Measurements from ENCODE around the gene NCAM1.

NCAM1 gene

DNA sequence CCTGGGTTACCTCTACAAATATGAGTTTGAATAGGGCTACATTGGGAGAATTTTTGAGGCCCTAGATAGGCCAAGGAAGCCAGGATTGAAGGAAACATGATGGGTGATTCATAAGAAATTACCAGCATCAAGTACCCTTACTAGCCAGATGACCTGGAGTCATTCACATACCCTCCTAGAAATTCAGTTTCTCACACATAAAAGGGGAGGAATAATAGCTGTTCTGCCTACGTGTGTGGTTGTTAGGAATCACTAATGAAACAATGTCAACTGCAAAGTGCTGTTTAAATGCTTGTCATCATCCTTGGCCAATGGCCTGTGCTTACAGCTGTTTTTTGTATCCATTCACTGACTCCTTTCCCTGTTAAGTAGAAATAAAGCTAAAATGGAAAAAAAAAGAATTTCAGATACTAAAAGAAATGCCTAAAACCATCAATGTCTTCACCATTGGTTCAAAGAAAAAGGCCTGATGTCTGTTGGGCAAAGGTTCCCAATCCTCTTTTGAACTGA is 114.4 kb downstream of the NCAM1 start:
- H3K27ac ChIP-seq (replicated peaks): no peak overlapping the region
- DNase-seq (ENCODE audit: low read depth in 1 of 2, low spot score in 1 of 2): no peak
- no peak overlapping the region for H3K4me3 ChIP-seq (replicated peaks; ENCODE audit: insufficient read depth, low read length)
- TF ChIP-seq, protein P1, sequence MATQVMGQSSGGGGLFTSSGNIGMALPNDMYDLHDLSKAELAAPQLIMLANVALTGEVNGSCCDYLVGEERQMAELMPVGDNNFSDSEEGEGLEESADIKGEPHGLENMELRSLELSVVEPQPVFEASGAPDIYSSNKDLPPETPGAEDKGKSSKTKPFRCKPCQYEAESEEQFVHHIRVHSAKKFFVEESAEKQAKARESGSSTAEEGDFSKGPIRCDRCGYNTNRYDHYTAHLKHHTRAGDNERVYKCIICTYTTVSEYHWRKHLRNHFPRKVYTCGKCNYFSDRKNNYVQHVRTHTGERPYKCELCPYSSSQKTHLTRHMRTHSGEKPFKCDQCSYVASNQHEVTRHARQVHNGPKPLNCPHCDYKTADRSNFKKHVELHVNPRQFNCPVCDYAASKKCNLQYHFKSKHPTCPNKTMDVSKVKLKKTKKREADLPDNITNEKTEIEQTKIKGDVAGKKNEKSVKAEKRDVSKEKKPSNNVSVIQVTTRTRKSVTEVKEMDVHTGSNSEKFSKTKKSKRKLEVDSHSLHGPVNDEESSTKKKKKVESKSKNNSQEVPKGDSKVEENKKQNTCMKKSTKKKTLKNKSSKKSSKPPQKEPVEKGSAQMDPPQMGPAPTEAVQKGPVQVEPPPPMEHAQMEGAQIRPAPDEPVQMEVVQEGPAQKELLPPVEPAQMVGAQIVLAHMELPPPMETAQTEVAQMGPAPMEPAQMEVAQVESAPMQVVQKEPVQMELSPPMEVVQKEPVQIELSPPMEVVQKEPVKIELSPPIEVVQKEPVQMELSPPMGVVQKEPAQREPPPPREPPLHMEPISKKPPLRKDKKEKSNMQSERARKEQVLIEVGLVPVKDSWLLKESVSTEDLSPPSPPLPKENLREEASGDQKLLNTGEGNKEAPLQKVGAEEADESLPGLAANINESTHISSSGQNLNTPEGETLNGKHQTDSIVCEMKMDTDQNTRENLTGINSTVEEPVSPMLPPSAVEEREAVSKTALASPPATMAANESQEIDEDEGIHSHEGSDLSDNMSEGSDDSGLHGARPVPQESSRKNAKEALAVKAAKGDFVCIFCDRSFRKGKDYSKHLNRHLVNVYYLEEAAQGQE (IDR thresholded peaks at IDR 0.05; ENCODE audit: insufficient replicate concordance, low read depth): no peak
- TF ChIP-seq SPI1 (IDR thresholded peaks at IDR 0.05; ENCODE audit: borderline replicate concordance, low read depth) (no peak), GABPA (IDR thresholded peaks at IDR 0.05; ENCODE audit: low read depth) (no peak), POLR2AphosphoS5 (IDR thresholded peaks at IDR 0.05; ENCODE audit: low read depth) (no peak)
- TF ChIP-seq, protein P2, sequence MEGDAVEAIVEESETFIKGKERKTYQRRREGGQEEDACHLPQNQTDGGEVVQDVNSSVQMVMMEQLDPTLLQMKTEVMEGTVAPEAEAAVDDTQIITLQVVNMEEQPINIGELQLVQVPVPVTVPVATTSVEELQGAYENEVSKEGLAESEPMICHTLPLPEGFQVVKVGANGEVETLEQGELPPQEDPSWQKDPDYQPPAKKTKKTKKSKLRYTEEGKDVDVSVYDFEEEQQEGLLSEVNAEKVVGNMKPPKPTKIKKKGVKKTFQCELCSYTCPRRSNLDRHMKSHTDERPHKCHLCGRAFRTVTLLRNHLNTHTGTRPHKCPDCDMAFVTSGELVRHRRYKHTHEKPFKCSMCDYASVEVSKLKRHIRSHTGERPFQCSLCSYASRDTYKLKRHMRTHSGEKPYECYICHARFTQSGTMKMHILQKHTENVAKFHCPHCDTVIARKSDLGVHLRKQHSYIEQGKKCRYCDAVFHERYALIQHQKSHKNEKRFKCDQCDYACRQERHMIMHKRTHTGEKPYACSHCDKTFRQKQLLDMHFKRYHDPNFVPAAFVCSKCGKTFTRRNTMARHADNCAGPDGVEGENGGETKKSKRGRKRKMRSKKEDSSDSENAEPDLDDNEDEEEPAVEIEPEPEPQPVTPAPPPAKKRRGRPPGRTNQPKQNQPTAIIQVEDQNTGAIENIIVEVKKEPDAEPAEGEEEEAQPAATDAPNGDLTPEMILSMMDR (IDR thresholded peaks at IDR 0.05; ENCODE audit: insufficient read depth, low read length): no peak
- H3K27me3 ChIP-seq (ENCODE audit: insufficient read depth, poor library complexity, severe bottlenecking): peaks cover 3% of the 10 kb centered on the region

DNA sequence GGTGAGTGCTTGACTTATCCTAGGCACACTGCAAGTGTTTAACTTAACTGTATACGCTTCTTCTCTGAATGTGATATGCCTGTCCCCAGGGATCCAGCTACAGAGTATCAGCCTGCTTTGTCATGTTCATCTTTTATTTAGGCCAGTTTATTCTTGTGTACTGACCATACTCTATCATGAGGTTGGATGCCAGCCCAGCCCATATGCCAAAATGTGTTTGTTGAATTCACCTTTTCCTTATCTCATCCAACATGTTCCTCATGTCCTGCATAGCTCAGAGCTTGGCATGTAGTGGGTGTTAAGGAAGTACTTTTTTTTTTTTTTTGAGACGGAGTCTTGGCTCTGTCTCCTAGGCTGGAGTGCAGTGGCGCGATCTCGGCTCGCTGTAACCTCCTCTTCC is 116.2 kb downstream of the NCAM1 start:
- peaks cover 3% of the 10 kb centered on the region for H3K27me3 ChIP-seq (ENCODE audit: insufficient read depth, poor library complexity, severe bottlenecking)
- no peak for DNase-seq (ENCODE audit: low read depth in 1 of 2, low spot score in 1 of 2)
- no peak overlapping the region for H3K27ac ChIP-seq (replicated peaks)
- no peak overlapping the region for H3K4me3 ChIP-seq (replicated peaks; ENCODE audit: insufficient read depth, low read length)
- TF ChIP-seq SPI1 (IDR thresholded peaks at IDR 0.05; ENCODE audit: borderline replicate concordance, low read depth): no peak
- no peak for TF ChIP-seq GABPA (IDR thresholded peaks at IDR 0.05; ENCODE audit: low read depth)
- TF ChIP-seq, protein P1 (IDR thresholded peaks at IDR 0.05; ENCODE audit: insufficient replicate concordance, low read depth): no peak
- TF ChIP-seq POLR2AphosphoS5 (IDR thresholded peaks at IDR 0.05; ENCODE audit: low read depth): no peak
- TF ChIP-seq, protein P2 (IDR thresholded peaks at IDR 0.05; ENCODE audit: insufficient read depth, low read length): no peak

DNA sequence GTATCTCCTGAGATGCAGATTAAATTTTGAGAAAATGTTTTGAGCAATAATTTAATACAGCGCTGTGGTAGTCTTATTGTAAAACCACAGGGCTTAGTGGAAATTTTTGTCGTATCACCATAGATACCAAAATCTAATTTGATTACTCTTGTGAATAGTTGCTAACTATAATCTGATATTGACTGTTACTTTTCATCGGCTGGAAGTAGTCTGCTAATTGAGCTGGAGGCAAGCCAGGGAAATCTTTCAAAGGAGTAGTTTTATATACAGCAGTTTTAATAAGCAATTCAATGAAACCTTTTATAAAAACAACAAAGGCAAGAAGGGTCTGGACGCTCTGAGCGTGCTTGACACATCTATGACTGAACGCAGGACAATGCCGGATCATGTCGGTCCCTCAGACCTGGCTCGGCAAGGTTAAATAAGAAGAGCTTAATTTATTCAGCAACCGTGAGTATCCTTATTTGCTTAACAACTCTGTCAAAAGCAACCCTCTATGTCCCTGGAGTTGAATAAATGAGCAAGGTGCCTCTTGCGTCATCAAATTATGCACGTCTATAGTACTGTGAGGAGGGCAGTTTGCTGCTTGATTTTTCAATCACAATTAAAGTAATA is 121.2 kb downstream of the NCAM1 start:
- Histone ChIP-seq H3K4me3 (replicated peaks; ENCODE audit: insufficient read depth, low read length) (no peak overlapping the region), H3K27me3 (ENCODE audit: insufficient read depth, poor library complexity, severe bottlenecking) (no peaks in the 10 kb centered on the region), H3K27ac (replicated peaks) (no peak overlapping the region)
- TF ChIP-seq, protein P2 (IDR thresholded peaks at IDR 0.05; ENCODE audit: insufficient read depth, low read length): no peak
- TF ChIP-seq GABPA (IDR thresholded peaks at IDR 0.05; ENCODE audit: low read depth) (no peak), POLR2AphosphoS5 (IDR thresholded peaks at IDR 0.05; ENCODE audit: low read depth) (no peak), SPI1 (IDR thresholded peaks at IDR 0.05; ENCODE audit: borderline replicate concordance, low read depth) (no peak)
- TF ChIP-seq, protein P1 (IDR thresholded peaks at IDR 0.05; ENCODE audit: insufficient replicate concordance, low read depth): no peak
- DNase-seq (ENCODE audit: low read depth in 1 of 2, low spot score in 1 of 2): no peak

Measured in HL-60 (cell line).